ENCODE data around the gene ISYNA1.

The ISYNA1 gene

GRCh38 chr19:18469069-18469846 lies 31.3 kb upstream of the ISYNA1 start:
- DNase-seq (ENCODE audit: extremely low spot score), result peak; percentile 84
- CTCF ChIA-PET, result interaction anchor here (0.6 to 1.5 kb wide), 9 partner anchors 8 to 122 kb away, joined by 3 to 8 read pairs (median 4); partner anchors contain the start of genes KXD1 and REX1BD
- POLR2A ChIA-PET, result interaction anchor here (1.0 kb wide), 1 partner anchor 89 kb away, joined by 4 read pairs; the partner anchor contains the start of gene KXD1

GRCh38 chr19:18468517-18468916 lies 30.6 kb upstream of the ISYNA1 start:
- no peak for DNase-seq (ENCODE audit: extremely low spot score)
- TF ChIP-seq ELF4 (IDR thresholded peaks at IDR 0.05) (no peak), SP1 (IDR thresholded peaks at IDR 0.05) (no peak), ARNT (IDR thresholded peaks at IDR 0.05) (no peak), L3MBTL2 (conservative IDR thresholded peaks at IDR 0.05) (no peak), FOXA1 (IDR thresholded peaks at IDR 0.05) (no peak), PKNOX1 (IDR thresholded peaks at IDR 0.05) (no peak), FOXK2 (IDR thresholded peaks at IDR 0.05) (no peak), SUZ12 (IDR thresholded peaks at IDR 0.05) (no peak), TARDBP (IDR thresholded peaks at IDR 0.05) (no peak), HDGF (IDR thresholded peaks at IDR 0.05; ENCODE audit: borderline replicate concordance) (no peak), LEF1 (IDR thresholded peaks at IDR 0.05; ENCODE audit: borderline replicate concordance) (no peak), FOXM1 (IDR thresholded peaks at IDR 0.05; ENCODE audit: borderline replicate concordance) (no peak), NFRKB (IDR thresholded peaks at IDR 0.05) (no peak), ZNF384 (IDR thresholded peaks at IDR 0.05) (no peak), CTBP1 (IDR thresholded peaks at IDR 0.05; ENCODE audit: borderline replicate concordance) (no peak)
- ChIA-PET CTCF (interaction anchor here (0.6 to 0.7 kb wide), 2 partner anchors 10 to 17 kb away, joined by 3 to 5 read pairs; no protein-coding TSS in a partner anchor), POLR2A (no interaction called here)

More at GRCh38 chr19:18469069-18469846, 31.3 kb upstream of the ISYNA1 start:
- TF ChIP-seq CTBP1 (IDR thresholded peaks at IDR 0.05; ENCODE audit: borderline replicate concordance) (no peak), LEF1 (IDR thresholded peaks at IDR 0.05; ENCODE audit: borderline replicate concordance) (no peak), FOXK2 (IDR thresholded peaks at IDR 0.05) (no peak)

- CTCF ChIA-PET, result no interaction called here
- POLR2A ChIA-PET, result no interaction called here
- TF ChIP-seq TARDBP (IDR thresholded peaks at IDR 0.05) (no peak; the same call in 1 of the 2 replicates), BHLHE40 (IDR thresholded peaks at IDR 0.05; ENCODE audit: borderline replicate concordance) (no peak), FOXA1 (IDR thresholded peaks at IDR 0.05) (no peak), SUZ12 (IDR thresholded peaks at IDR 0.05) (no peak), ELF4 (IDR thresholded peaks at IDR 0.05) (no peak), LEF1 (IDR thresholded peaks at IDR 0.05; ENCODE audit: borderline replicate concordance) (no peak), L3MBTL2 (conservative IDR thresholded peaks at IDR 0.05) (no peak), NFRKB (IDR thresholded peaks at IDR 0.05) (no peak), FOXM1 (IDR thresholded peaks at IDR 0.05; ENCODE audit: borderline replicate concordance) (no peak), ARNT (IDR thresholded peaks at IDR 0.05) (no peak), SP1 (IDR thresholded peaks at IDR 0.05) (no peak), PKNOX1 (IDR thresholded peaks at IDR 0.05) (no peak), HDGF (IDR thresholded peaks at IDR 0.05; ENCODE audit: borderline replicate concordance) (no peak), FOXK2 (IDR thresholded peaks at IDR 0.05) (no peak), ZNF384 (IDR thresholded peaks at IDR 0.05) (no peak)
- no peak for DNase-seq (ENCODE audit: extremely low spot score)
Observed at GRCh38 chr19:18467978-18468377, 30.0 kb upstream of the ISYNA1 start.

- ChIA-PET CTCF (interaction anchor here (0.8 kb wide), 1 partner anchor 105 kb away, joined by 3 read pairs; the partner anchor contains the start of gene UBA52), POLR2A (no interaction called here)
- TF ChIP-seq CTBP1 (IDR thresholded peaks at IDR 0.05; ENCODE audit: borderline replicate concordance) (no peak), FOXM1 (IDR thresholded peaks at IDR 0.05; ENCODE audit: borderline replicate concordance) (no peak), NFRKB (IDR thresholded peaks at IDR 0.05) (no peak), L3MBTL2 (conservative IDR thresholded peaks at IDR 0.05) (no peak), ZNF384 (IDR thresholded peaks at IDR 0.05) (no peak), FOXK2 (IDR thresholded peaks at IDR 0.05) (no peak), TARDBP (IDR thresholded peaks at IDR 0.05) (no peak), PKNOX1 (IDR thresholded peaks at IDR 0.05) (no peak), ELF4 (IDR thresholded peaks at IDR 0.05) (no peak), HDGF (IDR thresholded peaks at IDR 0.05; ENCODE audit: borderline replicate concordance) (no peak), ARNT (IDR thresholded peaks at IDR 0.05) (no peak)
- DNase-seq (ENCODE audit: extremely low spot score), result no peak
Observed at GRCh38 chr19:18466354-18466753, 28.4 kb upstream of the ISYNA1 start.

- no peak for DNase-seq (ENCODE audit: extremely low spot score)
- ChIA-PET CTCF (interaction anchor here (0.8 kb wide), 1 partner anchor 105 kb away, joined by 3 read pairs; the partner anchor contains the start of gene UBA52), POLR2A (no interaction called here)
- TF ChIP-seq L3MBTL2 (conservative IDR thresholded peaks at IDR 0.05) (no peak), SP1 (IDR thresholded peaks at IDR 0.05) (no peak), ZNF384 (IDR thresholded peaks at IDR 0.05) (no peak), CTBP1 (IDR thresholded peaks at IDR 0.05; ENCODE audit: borderline replicate concordance) (no peak)
Observed at GRCh38 chr19:18465964-18466339, 28.0 kb upstream of the ISYNA1 start.
